K562 (cell line): ENCODE results near the gene PLCL2.

Experiments used
- E2F3 ChIP-seq: fragments of 250-450 bp; sonication (Bioruptor Pico); IDR thresholded peaks from 2 replicates; pipeline ENCODE4 v1.4.0; 2020; ENCODE audit warnings: mild to moderate bottlenecking
- EP300 ChIP-seq: IDR thresholded peaks from 2 replicates; pipeline ENCODE4 v1.6.1; 2012; ENCODE audit warnings: low read length, improper control_type of control experiment
- HOXB6 ChIP-seq: fragments of 250-450 bp; sonication (Bioruptor Pico); IDR thresholded peaks from 2 replicates; pipeline ENCODE4 v1.5.1; 2022; ENCODE audit warnings: mild to moderate bottlenecking, borderline replicate concordance
- NFE2 ChIP-seq: IDR thresholded peaks from 2 replicates; pipeline ENCODE4 v1.6.1; 2014; ENCODE audit warnings: antibody characterized with exemption, low read depth

DNA sequence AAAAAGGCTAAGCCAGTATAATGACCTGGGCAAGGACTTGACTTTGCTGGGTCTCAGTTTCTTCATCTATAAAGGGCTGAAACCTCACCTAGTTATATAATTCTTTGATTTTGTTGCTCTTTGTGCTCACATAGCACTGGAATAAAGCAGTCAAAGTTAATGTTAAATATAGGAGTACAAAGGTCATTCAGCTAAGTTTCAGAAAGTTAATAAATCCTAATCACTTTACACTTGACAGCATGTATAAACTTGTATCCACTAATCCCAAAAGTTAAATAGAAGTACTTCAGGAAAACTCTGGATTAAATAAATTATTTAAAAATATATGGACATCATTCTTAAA is 33.9 kb downstream of the PLCL2 start:
- TF ChIP-seq HOXB6 (CRISPR knock-in tag) (no peak), EP300 (no peak), NFE2 (no peak), E2F3 (CRISPR knock-in tag) (no peak)
